ENCODE results near the gene MTURN. TPM values are rescaled to one million over a fixed set of nuclear protein-coding genes. Genes with fewer than 3 reads are reported as not detected.

Gene MTURN
- total RNA-seq, 1 donor from 2014 or later, result 40.9 TPM

DNA sequence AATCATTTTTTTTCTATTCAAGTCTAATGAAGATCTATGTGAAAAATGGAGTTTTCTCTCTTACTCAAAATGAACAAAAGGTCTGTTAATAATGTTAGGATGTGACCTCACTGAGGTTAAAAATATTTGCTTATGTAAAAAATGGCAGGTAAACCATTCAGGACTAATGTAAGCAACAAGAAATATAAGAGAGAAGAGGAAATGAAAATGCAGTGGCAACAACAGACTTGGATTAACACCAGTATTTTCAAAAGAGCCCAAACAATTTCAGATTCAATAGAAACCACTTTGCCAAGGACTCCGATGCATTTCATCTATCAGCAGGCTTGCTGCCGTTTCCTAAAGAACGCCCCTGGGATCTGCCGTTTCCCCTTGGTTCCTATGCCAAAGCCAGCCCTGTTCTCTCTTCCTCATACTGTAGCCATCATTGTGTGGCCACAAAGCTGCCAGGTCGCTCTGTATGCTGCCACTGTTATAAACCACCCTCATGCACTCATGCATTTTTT, 66.4 kb downstream of the MTURN start:
- H3K4me1 ChIP-seq, result no peaks in the 10 kb centered on the region
- intact Hi-C loops (cut with DNase I), result no loop called here
- DNase-seq (ENCODE audit: low spot score in 2 of 2), result no peak
- H3K9me3 ChIP-seq, result no peaks in the 10 kb centered on the region
- no peak overlapping the region for H3K4me3 ChIP-seq
- no peaks in the 10 kb centered on the region for H3K27me3 ChIP-seq
- no peak overlapping the region for H3K27ac ChIP-seq
- H3K36me3 ChIP-seq, result no peaks in the 10 kb centered on the region
- TF ChIP-seq, protein P1, sequence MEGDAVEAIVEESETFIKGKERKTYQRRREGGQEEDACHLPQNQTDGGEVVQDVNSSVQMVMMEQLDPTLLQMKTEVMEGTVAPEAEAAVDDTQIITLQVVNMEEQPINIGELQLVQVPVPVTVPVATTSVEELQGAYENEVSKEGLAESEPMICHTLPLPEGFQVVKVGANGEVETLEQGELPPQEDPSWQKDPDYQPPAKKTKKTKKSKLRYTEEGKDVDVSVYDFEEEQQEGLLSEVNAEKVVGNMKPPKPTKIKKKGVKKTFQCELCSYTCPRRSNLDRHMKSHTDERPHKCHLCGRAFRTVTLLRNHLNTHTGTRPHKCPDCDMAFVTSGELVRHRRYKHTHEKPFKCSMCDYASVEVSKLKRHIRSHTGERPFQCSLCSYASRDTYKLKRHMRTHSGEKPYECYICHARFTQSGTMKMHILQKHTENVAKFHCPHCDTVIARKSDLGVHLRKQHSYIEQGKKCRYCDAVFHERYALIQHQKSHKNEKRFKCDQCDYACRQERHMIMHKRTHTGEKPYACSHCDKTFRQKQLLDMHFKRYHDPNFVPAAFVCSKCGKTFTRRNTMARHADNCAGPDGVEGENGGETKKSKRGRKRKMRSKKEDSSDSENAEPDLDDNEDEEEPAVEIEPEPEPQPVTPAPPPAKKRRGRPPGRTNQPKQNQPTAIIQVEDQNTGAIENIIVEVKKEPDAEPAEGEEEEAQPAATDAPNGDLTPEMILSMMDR (IDR thresholded peaks at IDR 0.05), result no peak

DNA sequence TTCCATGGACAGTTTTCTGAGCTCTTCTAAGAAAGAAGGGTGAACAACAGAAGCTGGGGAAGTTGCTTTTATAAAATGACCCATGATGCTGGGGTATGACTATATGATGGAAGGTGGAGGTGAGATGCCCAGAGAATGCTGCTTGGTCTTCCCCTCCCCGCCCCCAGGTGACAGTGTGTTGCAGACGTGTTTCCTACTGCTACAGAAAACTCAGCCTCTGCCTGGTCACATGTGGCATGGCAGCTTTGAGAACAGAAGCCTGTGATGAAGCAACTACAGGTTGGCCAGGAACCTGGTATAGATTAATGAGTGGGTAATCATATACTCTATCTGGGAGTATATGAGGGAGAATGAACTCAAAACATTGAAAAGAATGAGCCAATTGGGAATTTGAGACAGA, 67.1 kb downstream of the MTURN start:
- H3K27me3 ChIP-seq, result no peaks in the 10 kb centered on the region
- no peaks in the 10 kb centered on the region for H3K9me3 ChIP-seq
- no peak overlapping the region for H3K4me3 ChIP-seq
- no peaks in the 10 kb centered on the region for H3K4me1 ChIP-seq
- TF ChIP-seq, protein P1 (IDR thresholded peaks at IDR 0.05), result no peak
- intact Hi-C loops (cut with DNase I), result no loop called here
- no peak for DNase-seq (ENCODE audit: low spot score in 2 of 2)
- no peak overlapping the region for H3K27ac ChIP-seq
- H3K36me3 ChIP-seq, result no peaks in the 10 kb centered on the region

DNA sequence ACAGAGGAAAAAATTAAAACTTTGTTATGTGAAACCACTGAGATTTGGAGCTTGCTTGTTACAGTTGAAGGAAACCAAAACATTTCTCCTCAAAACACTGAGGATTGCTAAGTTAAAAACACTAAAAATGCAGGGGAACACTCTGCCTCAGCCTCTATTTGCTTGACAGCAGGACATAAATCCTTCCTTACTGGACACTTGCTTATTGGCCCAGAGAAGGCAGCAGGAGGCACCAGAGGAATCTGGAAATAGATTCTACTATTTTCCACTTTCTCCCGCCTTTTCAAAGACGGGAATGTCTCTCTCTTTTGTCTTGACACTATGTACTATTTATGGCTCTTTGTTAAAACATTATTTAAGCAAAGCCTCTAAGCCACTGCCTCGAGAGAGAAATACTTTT, 67.9 kb downstream of the MTURN start:
- H3K9me3 ChIP-seq, result no peaks in the 10 kb centered on the region
- H3K27me3 ChIP-seq, result no peaks in the 10 kb centered on the region
- H3K4me3 ChIP-seq, result no peak overlapping the region
- no peaks in the 10 kb centered on the region for H3K4me1 ChIP-seq
- TF ChIP-seq, protein P1 (IDR thresholded peaks at IDR 0.05), result no peak
- H3K36me3 ChIP-seq, result no peaks in the 10 kb centered on the region
- intact Hi-C loops (cut with DNase I), result no loop called here
- no peak overlapping the region for H3K27ac ChIP-seq
- no peak for DNase-seq (ENCODE audit: low spot score in 2 of 2)

DNA sequence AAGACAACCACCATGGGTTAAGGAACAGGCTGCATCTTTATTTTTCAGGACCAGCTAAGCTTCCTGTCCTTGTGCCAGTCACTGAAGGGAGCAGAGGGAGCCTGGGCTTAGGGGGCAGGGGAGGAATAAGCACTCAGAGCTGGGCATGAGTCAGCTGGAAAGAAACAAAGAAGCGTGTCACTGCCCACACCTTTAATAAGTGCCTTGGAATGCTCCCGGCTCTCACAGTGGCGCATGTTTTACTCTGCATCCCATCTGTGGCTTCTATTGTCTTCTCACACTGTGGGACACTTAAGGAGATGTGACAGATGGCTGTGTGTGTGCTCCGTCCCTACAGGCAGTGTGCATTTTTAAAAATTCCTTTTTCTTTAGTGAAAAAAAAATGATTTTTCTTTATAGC, 71.7 kb downstream of the MTURN start:
- Histone ChIP-seq H3K4me1 (no peaks in the 10 kb centered on the region), H3K9me3 (no peaks in the 10 kb centered on the region), H3K27ac (no peak overlapping the region), H3K36me3 (no peaks in the 10 kb centered on the region), H3K4me3 (no peak overlapping the region), H3K27me3 (no peaks in the 10 kb centered on the region)
- no peak for DNase-seq (ENCODE audit: low spot score in 2 of 2)
- TF ChIP-seq, protein P1 (IDR thresholded peaks at IDR 0.05), result no peak
- intact Hi-C loops (cut with DNase I), result no loop called here

DNA sequence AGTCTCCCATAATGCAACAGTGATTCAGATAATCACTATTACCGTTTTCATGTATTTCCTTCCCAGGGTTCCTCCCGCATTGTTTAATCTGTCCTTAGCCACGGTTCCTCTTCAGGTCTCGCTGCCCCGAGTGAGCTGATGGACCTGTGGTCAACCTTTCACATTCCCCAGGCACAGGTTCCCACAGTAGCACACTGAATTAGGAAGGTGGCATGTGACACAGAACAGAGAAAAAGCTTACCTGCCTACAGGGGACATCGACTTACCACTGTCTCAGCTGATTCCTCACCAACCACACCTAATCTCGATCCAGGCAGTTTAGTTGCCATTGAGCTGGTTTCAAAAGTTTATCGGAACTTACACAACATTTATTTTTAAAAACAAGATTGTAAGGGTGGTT, 72.2 kb downstream of the MTURN start:
- H3K36me3 ChIP-seq, result no peaks in the 10 kb centered on the region
- intact Hi-C loops (cut with DNase I), result no loop called here
- no peak for DNase-seq (ENCODE audit: low spot score in 2 of 2)

More for the DNA sequence above, 72.2 kb downstream of the MTURN start:
- Histone ChIP-seq H3K4me3 (no peak overlapping the region), H3K4me1 (no peaks in the 10 kb centered on the region), H3K27ac (no peak overlapping the region), H3K9me3 (no peaks in the 10 kb centered on the region), H3K27me3 (no peaks in the 10 kb centered on the region)
- TF ChIP-seq, protein P1 (IDR thresholded peaks at IDR 0.05), result no peak

Measured in ascending aorta (tissue), 2 donors.